SU-DHL-6 (cell line): ENCODE data around the gene RPL3.

Source experiments
- H2AFZ ChIP-seq: fragments of 200-600 bp; sonication (generic); 2 replicates; pipeline ENCODE4 v1.6.1; 2014; ENCODE audit warnings: low read depth, mild to moderate bottlenecking, moderate library complexity, mixed read lengths, antibody characterized with exemption, low read length; ENCODE audit not compliant: severe bottlenecking
- H3F3A ChIP-seq: fragments of 200-600 bp; shearing (Covaris generic); 2 replicates; pipeline ENCODE4 v1.6.0; 2016; ENCODE audit warnings: antibody characterized with exemption, mild to moderate bottlenecking; ENCODE audit not compliant: insufficient read depth
- H3K27ac ChIP-seq: fragments of 200-600 bp; sonication (generic); 2 replicates; pipeline ENCODE4 v1.5.1; 2016; ENCODE audit warnings: low read depth, mild to moderate bottlenecking, low read length, moderate library complexity, mixed read lengths
- H3K27me3 ChIP-seq: fragments of 200-600 bp; sonication (generic), shearing (Covaris generic); 2 replicates; pipeline ENCODE4 v1.6.0; 2014; ENCODE audit warnings: mild to moderate bottlenecking, low read length
- H3K36me3 ChIP-seq: fragments of 200-600 bp; sonication (generic); 2 replicates; pipeline ENCODE4 v1.6.1; 2014; ENCODE audit warnings: mild to moderate bottlenecking, low read length, mixed read lengths
- H3K4me2 ChIP-seq: fragments of 300-600, 200-600 bp; shearing (Covaris generic), sonication (generic); 2 replicates; pipeline ENCODE4 v1.6.0; 2014; ENCODE audit warnings: low read length, low read depth, mild to moderate bottlenecking; ENCODE audit not compliant: poor library complexity, severe bottlenecking
- H3K4me3 ChIP-seq: fragments of 200-600 bp; sonication (generic); 2 replicates; pipeline ENCODE4 v1.5.1; 2014; ENCODE audit warnings: antibody characterized with exemption, low read length, mild to moderate bottlenecking, mixed read lengths; ENCODE audit not compliant: insufficient read depth, poor library complexity, severe bottlenecking
- H3K79me2 ChIP-seq: fragments of 200-600 bp; sonication (generic); 2 replicates; pipeline ENCODE4 v1.6.1; 2014; ENCODE audit warnings: mild to moderate bottlenecking, low read length, moderate library complexity; ENCODE audit not compliant: insufficient read depth
- H3K9ac ChIP-seq: fragments of 200-600 bp; sonication (generic); 2 replicates; pipeline ENCODE4 v1.7.0; 2014; ENCODE audit warnings: mild to moderate bottlenecking, low read length
- H3K9me2 ChIP-seq: fragments of 200-600 bp; sonication (generic); replicated peaks from 2 replicates; pipeline ENCODE4 v1.6.1; 2014; ENCODE audit warnings: low read length; ENCODE audit not compliant: insufficient read depth
- H3K9me3 ChIP-seq: fragments of 200-600 bp; sonication (generic); 2 replicates; pipeline ENCODE4 v1.6.1; 2014; ENCODE audit warnings: low read length, mixed read lengths; ENCODE audit not compliant: insufficient read depth
- H4K20me1 ChIP-seq: fragments of 200-600 bp; sonication (generic); 2 replicates; pipeline ENCODE4 v1.6.1; 2014; ENCODE audit warnings: low read depth, mild to moderate bottlenecking, antibody characterized with exemption, low read length, moderate library complexity, mixed read lengths
- CTCF ChIP-seq: fragments of 200-600 bp; sonication (generic); IDR thresholded peaks from one replicate; pipeline ENCODE4 v1.5.1; 2017; ENCODE audit warnings: antibody characterized with exemption, mild to moderate bottlenecking, low read length, moderate library complexity; ENCODE audit not compliant: insufficient read depth, poor library complexity, severe bottlenecking
- EZH2phosphoT487 ChIP-seq: fragments of 200-600 bp; sonication (generic), shearing (Covaris generic); conservative IDR thresholded peaks from 2 replicates; pipeline ENCODE4 v1.6.1; 2018; ENCODE audit warnings: mild to moderate bottlenecking, antibody characterized with exemption, low read length, moderate library complexity, mixed read lengths

The RPL3 gene

GRCh38 chr22:39282645-39283321 lies 36.6 kb downstream of the RPL3 start:
- Histone ChIP-seq H3K27ac (no peak overlapping the region), H3K79me2 (no peaks in the 10 kb centered on the region), H3K4me2 (no peak overlapping the region), H3K4me3 (no peak overlapping the region), H3F3A (no peaks in the 10 kb centered on the region), H4K20me1 (no peaks in the 10 kb centered on the region), H3K9ac (no peak overlapping the region), H3K36me3 (no peaks in the 10 kb centered on the region), H2AFZ (no peak overlapping the region), H3K27me3 (no peaks in the 10 kb centered on the region), H3K9me2 (no peaks in the 10 kb centered on the region), H3K9me3 (no peaks in the 10 kb centered on the region)
- no peak for TF ChIP-seq EZH2phosphoT487
- TF ChIP-seq CTCF, result no peak

- H3K9me2 ChIP-seq, result no peaks in the 10 kb centered on the region
- H3K27me3 ChIP-seq, result no peaks in the 10 kb centered on the region
- H3K36me3 ChIP-seq, result no peaks in the 10 kb centered on the region
- no peak overlapping the region for H3K27ac ChIP-seq
- no peak overlapping the region for H3K4me2 ChIP-seq
- no peaks in the 10 kb centered on the region for H3K79me2 ChIP-seq
- TF ChIP-seq CTCF (no peak), EZH2phosphoT487 (no peak)
- no peak overlapping the region for H3K9ac ChIP-seq
- no peak overlapping the region for H3K4me3 ChIP-seq
- H3K9me3 ChIP-seq, result no peaks in the 10 kb centered on the region
- H2AFZ ChIP-seq, result no peak overlapping the region
- no peaks in the 10 kb centered on the region for H3F3A ChIP-seq
- H4K20me1 ChIP-seq, result no peaks in the 10 kb centered on the region
Measured at GRCh38 chr22:39281126-39281525, 38.3 kb downstream of the RPL3 start.

- no peak for TF ChIP-seq EZH2phosphoT487
- no peak for TF ChIP-seq CTCF
- Histone ChIP-seq H2AFZ (no peak overlapping the region), H3K27me3 (no peaks in the 10 kb centered on the region), H3K79me2 (no peaks in the 10 kb centered on the region), H4K20me1 (no peaks in the 10 kb centered on the region), H3K9me2 (no peaks in the 10 kb centered on the region), H3K27ac (no peak overlapping the region), H3K36me3 (no peaks in the 10 kb centered on the region), H3K9me3 (no peaks in the 10 kb centered on the region), H3K4me3 (no peak overlapping the region), H3K9ac (no peak overlapping the region), H3F3A (no peaks in the 10 kb centered on the region), H3K4me2 (no peak overlapping the region)
Measured at GRCh38 chr22:39280250-39280649, 39.2 kb downstream of the RPL3 start.
